ENCODE results near the gene FBXO2. TPM values are rescaled to one million over a fixed set of nuclear protein-coding genes. Genes with fewer than 3 reads are reported as not detected.

The FBXO2 gene
- total and polyA plus RNA-seq, 9 of the 15 experiments (the other 6 are each of a cell fraction or from before 2014, with no cell fraction given), result 0.04 to 1.9 (median 0.27) TPM

DNA sequence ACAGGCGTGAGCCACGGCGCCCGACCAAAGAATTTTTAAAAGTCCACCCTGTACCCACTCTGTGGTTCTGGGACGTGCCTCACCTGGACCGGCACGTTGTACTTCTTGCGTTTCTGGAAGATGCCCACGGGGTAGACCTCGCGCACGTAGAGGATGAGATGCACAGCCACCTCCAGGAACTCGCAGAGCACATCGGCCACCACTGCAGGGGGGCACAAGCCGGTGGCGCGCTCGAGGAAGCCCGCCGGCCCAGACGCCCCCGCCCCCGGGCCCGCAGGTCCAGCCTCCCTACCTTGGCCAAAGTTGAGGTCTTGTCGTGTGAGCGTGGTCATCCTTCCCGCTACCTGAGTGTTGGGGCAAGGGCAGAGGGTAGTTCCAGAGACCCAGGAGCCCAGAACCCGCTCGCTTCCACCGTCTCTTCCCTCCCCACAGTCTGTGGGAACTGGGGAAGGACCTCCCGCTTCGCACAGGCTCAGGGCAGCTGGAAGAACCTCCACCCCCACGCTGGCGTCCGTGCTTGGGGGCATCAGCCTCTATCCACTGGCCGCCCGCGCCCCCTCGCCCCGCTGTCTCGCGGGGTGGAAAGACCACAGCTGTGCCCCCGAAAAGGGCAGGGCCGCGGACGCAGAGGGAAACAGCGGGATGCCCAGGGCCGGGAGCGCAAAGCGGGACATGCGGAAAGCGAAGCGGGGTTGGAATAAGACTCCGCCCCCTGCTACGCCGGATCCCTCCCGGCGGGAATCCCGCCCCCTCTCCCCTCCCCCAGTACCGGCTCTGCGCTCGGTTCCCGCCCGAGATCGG lies 26.2 kb upstream of the FBXO2 start:
- Histone ChIP-seq H3K4me1 (replicated peaks in 1 of 2; ENCODE audit: control insufficient read depth in 2 of 2, insufficient read depth in 2 of 2, low read length in 2 of 2) (peaks cover 11 to 34% of the 10 kb centered on the region in 2 experiments), H3K9me3 (replicated peaks; ENCODE audit: control insufficient read depth, insufficient read depth, low read depth, low read length) (no peaks in the 10 kb centered on the region), H3K9me1 (ENCODE audit: control insufficient read depth, insufficient read depth, low read length) (peaks cover 4% of the 10 kb centered on the region), H3K4me3 (peak overlapping the region; percentile 99), H3K36me3 (ENCODE audit: control insufficient read depth, insufficient read depth, low read length) (peaks cover 39% of the 10 kb centered on the region), H3K9ac (ENCODE audit: insufficient read depth in 1 of 2, low read depth in 2 of 2, low read length in 2 of 2) (peak overlapping the region; percentile 86 to 95), H3K27me3 (ENCODE audit: control insufficient read depth in 2 of 2, insufficient read depth in 2 of 2, low read length in 2 of 2) (no peaks in the 10 kb centered on the region), H4K20me1 (replicated peaks; ENCODE audit: control insufficient read depth, insufficient read depth, low read length) (no peaks in the 10 kb centered on the region; the same call in 1 of the 2 replicates), H2AFZ (ENCODE audit: low read depth, low read length) (peak overlapping the region; percentile 84), H3K79me2 (ENCODE audit: control insufficient read depth, insufficient read depth, low read length) (peaks cover 22% of the 10 kb centered on the region), H3K27ac (ENCODE audit: extremely low read depth, low read depth, low read length) (peak overlapping the region; percentile 93), H3K4me2 (ENCODE audit: insufficient read depth, low read length) (peak overlapping the region; percentile 92)
- in situ Hi-C loops (cut with MboI), result no loop called here
- peak; percentile 61 for ATAC-seq
- ChIA-PET CTCF (ENCODE audit: low intra/inter-chr PET ratio) (no interaction called here), POLR2A (interaction anchor here (0.5 to 3.3 kb wide), 7 partner anchors 8 to 230 kb away, joined by 3 to 40 read pairs (median 4); no protein-coding TSS in a partner anchor)
- 6% methylated on average over 55 of the region's 65 CpGs for WGBS (ENCODE audit: insufficient coverage, low coverage, missing lambda C conversion rate)
- no peak for FAIRE-seq
- DNase-seq (ENCODE audit: extremely low read depth in 1 of 4, low spot score in 3 of 4), result peak in 2 of 4 experiments; percentile 62 to 64
- intact Hi-C loops (cut with micrococcal nuclease), result no loop called here
- BruUV-seq (replicated peaks), result TSS peak; percentile 52
- TF ChIP-seq ZNF212 (CRISPR knock-in tag; IDR thresholded peaks at IDR 0.05) (no peak), HDAC8 (tag; IDR thresholded peaks at IDR 0.05) (no peak), ZNF77 (CRISPR knock-in tag; IDR thresholded peaks at IDR 0.05) (no peak), CC2D1A (IDR thresholded peaks at IDR 0.05) (peak; percentile 98), SMC3 (conservative IDR thresholded peaks at IDR 0.05; ENCODE audit: insufficient read depth, low read depth, low read length) (0 out of 2 replicates have a peak, but pooled peaks have one; percentile 3), SAFB (IDR thresholded peaks at IDR 0.05; ENCODE audit: borderline replicate concordance, low read depth, low read length) (peak; percentile 74; the same call in 1 of the 2 replicates), ZNF830 (CRISPR knock-in tag; IDR thresholded peaks at IDR 0.05) (0 out of 2 replicates have a peak, but pooled peaks have one; percentile 51), MYC (IDR thresholded peaks at IDR 0.05; ENCODE audit: low read depth, low read length) (no peak), MYC (CRISPR knock-in tag; IDR thresholded peaks at IDR 0.05; ENCODE audit: borderline replicate concordance, low read depth) (peak; percentile 48; the same call in 1 of the 2 replicates), ZNF589 (CRISPR knock-in tag; IDR thresholded peaks at IDR 0.05; ENCODE audit: low read depth) (peak; percentile 46; the same call in 1 of the 2 replicates), ZFP36 (IDR thresholded peaks at IDR 0.05; ENCODE audit: low read depth, low read length, partially characterized antibody) (peak; percentile 41), ZNF239 (CRISPR knock-in tag; IDR thresholded peaks at IDR 0.05) (no peak), LCOR (CRISPR knock-in tag; IDR thresholded peaks at IDR 0.05) (0 out of 2 replicates have a peak, but pooled peaks have one; percentile 4)
- TF ChIP-seq, protein P1, sequence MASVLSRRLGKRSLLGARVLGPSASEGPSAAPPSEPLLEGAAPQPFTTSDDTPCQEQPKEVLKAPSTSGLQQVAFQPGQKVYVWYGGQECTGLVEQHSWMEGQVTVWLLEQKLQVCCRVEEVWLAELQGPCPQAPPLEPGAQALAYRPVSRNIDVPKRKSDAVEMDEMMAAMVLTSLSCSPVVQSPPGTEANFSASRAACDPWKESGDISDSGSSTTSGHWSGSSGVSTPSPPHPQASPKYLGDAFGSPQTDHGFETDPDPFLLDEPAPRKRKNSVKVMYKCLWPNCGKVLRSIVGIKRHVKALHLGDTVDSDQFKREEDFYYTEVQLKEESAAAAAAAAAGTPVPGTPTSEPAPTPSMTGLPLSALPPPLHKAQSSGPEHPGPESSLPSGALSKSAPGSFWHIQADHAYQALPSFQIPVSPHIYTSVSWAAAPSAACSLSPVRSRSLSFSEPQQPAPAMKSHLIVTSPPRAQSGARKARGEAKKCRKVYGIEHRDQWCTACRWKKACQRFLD (CRISPR knock-in tag; IDR thresholded peaks at IDR 0.05), result peak; percentile 15; the same call in 1 of the 2 replicates
- TF ChIP-seq, protein P2, sequence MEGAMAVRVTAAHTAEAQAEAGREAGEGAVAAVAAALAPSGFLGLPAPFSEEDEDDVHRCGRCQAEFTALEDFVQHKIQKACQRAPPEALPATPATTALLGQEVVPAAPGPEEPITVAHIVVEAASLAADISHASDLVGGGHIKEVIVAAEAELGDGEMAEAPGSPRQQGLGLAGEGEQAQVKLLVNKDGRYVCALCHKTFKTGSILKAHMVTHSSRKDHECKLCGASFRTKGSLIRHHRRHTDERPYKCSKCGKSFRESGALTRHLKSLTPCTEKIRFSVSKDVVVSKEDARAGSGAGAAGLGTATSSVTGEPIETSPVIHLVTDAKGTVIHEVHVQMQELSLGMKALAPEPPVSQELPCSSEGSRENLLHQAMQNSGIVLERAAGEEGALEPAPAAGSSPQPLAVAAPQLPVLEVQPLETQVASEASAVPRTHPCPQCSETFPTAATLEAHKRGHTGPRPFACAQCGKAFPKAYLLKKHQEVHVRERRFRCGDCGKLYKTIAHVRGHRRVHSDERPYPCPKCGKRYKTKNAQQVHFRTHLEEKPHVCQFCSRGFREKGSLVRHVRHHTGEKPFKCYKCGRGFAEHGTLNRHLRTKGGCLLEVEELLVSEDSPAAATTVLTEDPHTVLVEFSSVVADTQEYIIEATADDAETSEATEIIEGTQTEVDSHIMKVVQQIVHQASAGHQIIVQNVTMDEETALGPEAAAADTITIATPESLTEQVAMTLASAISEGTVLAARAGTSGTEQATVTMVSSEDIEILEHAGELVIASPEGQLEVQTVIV (CRISPR knock-in tag; IDR thresholded peaks at IDR 0.05; ENCODE audit: borderline replicate concordance), result no peak
- TF ChIP-seq, protein P3, sequence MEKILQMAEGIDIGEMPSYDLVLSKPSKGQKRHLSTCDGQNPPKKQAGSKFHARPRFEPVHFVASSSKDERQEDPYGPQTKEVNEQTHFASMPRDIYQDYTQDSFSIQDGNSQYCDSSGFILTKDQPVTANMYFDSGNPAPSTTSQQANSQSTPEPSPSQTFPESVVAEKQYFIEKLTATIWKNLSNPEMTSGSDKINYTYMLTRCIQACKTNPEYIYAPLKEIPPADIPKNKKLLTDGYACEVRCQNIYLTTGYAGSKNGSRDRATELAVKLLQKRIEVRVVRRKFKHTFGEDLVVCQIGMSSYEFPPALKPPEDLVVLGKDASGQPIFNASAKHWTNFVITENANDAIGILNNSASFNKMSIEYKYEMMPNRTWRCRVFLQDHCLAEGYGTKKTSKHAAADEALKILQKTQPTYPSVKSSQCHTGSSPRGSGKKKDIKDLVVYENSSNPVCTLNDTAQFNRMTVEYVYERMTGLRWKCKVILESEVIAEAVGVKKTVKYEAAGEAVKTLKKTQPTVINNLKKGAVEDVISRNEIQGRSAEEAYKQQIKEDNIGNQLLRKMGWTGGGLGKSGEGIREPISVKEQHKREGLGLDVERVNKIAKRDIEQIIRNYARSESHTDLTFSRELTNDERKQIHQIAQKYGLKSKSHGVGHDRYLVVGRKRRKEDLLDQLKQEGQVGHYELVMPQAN (IDR thresholded peaks at IDR 0.05; ENCODE audit: borderline replicate concordance), result peak; percentile 82

All from K562 (cell line).